SH-SY5Y (cell line): ENCODE measurements around the gene RPL13.

Experiments used
- GATA2 ChIP-seq: IDR thresholded peaks from 2 replicates; pipeline ENCODE4 v1.6.1; 2011; ENCODE audit warnings: mild to moderate bottlenecking, low read depth, low read length
- GATA3 ChIP-seq: IDR thresholded peaks from 2 replicates; pipeline ENCODE4 v1.6.1; 2011; ENCODE audit warnings: low read depth, mild to moderate bottlenecking, low read length, moderate library complexity

- no peak for TF ChIP-seq GATA2
- TF ChIP-seq GATA3 = no peak
Measured at GRCh38 chr16:89569506-89570341, 9.2 kb downstream of the RPL13 start.
